ENCODE data around the gene PCNX4. TPM values are rescaled to one million over a fixed set of nuclear protein-coding genes. Genes with fewer than 3 reads are reported as not detected.
"Not testable (repeated sequence)": the region's sequence is repeated elsewhere in the genome, so short reads cannot be mapped to it uniquely, and the experiment has no call there.

The PCNX4 gene
- polyA plus RNA-seq, 4 donors = 3.0 to 45.0 (median 9.0) TPM

- WGBS, 3 donors = 57 to 81% (median 73%) methylated on average over 5 of the region's 5 CpGs
- no peak overlapping the region for H3K27ac ChIP-seq (ENCODE audit: low read depth in 1 of 3, low read length in 2 of 3)
- no peak for FAIRE-seq
Observed at GRCh38 chr14:60094306-60094897, 2.7 kb downstream of the PCNX4 start.

GRCh38 chr14:60095231-60095630 lies 3.5 kb downstream of the PCNX4 start:
- FAIRE-seq (no peak), DNase-seq (no peak)
- Histone ChIP-seq H3K27me3 (ENCODE audit: control insufficient read depth in 3 of 3, insufficient read depth in 3 of 3, low read length in 3 of 3) (no peaks in the 10 kb centered on the region), H3K4me3 (ENCODE audit: low read depth in 1 of 3, low read length in 3 of 3) (no peak overlapping the region), H3K27ac (ENCODE audit: low read depth in 1 of 3, low read length in 2 of 3) (no peak overlapping the region), H3K36me3 (ENCODE audit: control insufficient read depth in 3 of 3, insufficient read depth in 2 of 3, low read depth in 1 of 3, low read length in 3 of 3) (peaks cover 3 to 6% (median 3%) of the 10 kb centered on the region in 3 donors), H3K9me3 (ENCODE audit: control insufficient read depth in 2 of 2, insufficient read depth in 1 of 2, low read depth in 1 of 2, low read length in 1 of 2) (no peaks in the 10 kb centered on the region), H3K4me1 (ENCODE audit: control insufficient read depth in 3 of 3, insufficient read depth in 2 of 3, low read depth in 1 of 3, low read length in 2 of 3) (peaks cover 0 to 10% (median 0%) of the 10 kb centered on the region in 3 donors)

More at GRCh38 chr14:60094306-60094897, 2.7 kb downstream of the PCNX4 start:
- no peak for DNase-seq
- Histone ChIP-seq H3K9me3 (ENCODE audit: control insufficient read depth in 2 of 2, insufficient read depth in 1 of 2, low read depth in 1 of 2, low read length in 1 of 2) (no peaks in the 10 kb centered on the region), H3K27me3 (ENCODE audit: control insufficient read depth in 3 of 3, insufficient read depth in 3 of 3, low read length in 3 of 3) (no peaks in the 10 kb centered on the region), H3K4me3 (ENCODE audit: low read depth in 1 of 3, low read length in 3 of 3) (no peak overlapping the region), H3K36me3 (ENCODE audit: control insufficient read depth in 3 of 3, insufficient read depth in 2 of 3, low read depth in 1 of 3, low read length in 3 of 3) (peaks cover 3 to 6% (median 3%) of the 10 kb centered on the region in 3 donors), H3K4me1 (ENCODE audit: control insufficient read depth in 3 of 3, insufficient read depth in 2 of 3, low read depth in 1 of 3, low read length in 2 of 3) (peaks cover 0 to 10% (median 0%) of the 10 kb centered on the region in 3 donors)

GRCh38 chr14:60095781-60096450 lies 4.2 kb downstream of the PCNX4 start:
- no peak overlapping the region for H3K27ac ChIP-seq (ENCODE audit: low read depth in 1 of 3, low read length in 2 of 3)
- H3K36me3 ChIP-seq (ENCODE audit: control insufficient read depth in 3 of 3, insufficient read depth in 2 of 3, low read depth in 1 of 3, low read length in 3 of 3) = peaks cover 3 to 6% (median 3%) of the 10 kb centered on the region in 3 donors
- FAIRE-seq (no peak), DNase-seq (peak in 1 of 2 donors; percentile 37)
- H3K27me3 ChIP-seq (ENCODE audit: control insufficient read depth in 3 of 3, insufficient read depth in 3 of 3, low read length in 3 of 3) = no peaks in the 10 kb centered on the region
- 49 to 53% (median 50%) methylated on average over 3 of the region's 3 CpGs for WGBS, 3 donors
- no peak overlapping the region for H3K4me3 ChIP-seq (ENCODE audit: low read depth in 1 of 3, low read length in 3 of 3)
- peaks cover 0 to 10% (median 0%) of the 10 kb centered on the region in 3 donors for H3K4me1 ChIP-seq (ENCODE audit: control insufficient read depth in 3 of 3, insufficient read depth in 2 of 3, low read depth in 1 of 3, low read length in 2 of 3)
- no peaks in the 10 kb centered on the region for H3K9me3 ChIP-seq (ENCODE audit: control insufficient read depth in 2 of 2, insufficient read depth in 1 of 2, low read depth in 1 of 2, low read length in 1 of 2)

- DNase-seq (no peak), FAIRE-seq (no peak)
- H3K27ac ChIP-seq (ENCODE audit: low read depth in 1 of 3, low read length in 2 of 3) = no peak overlapping the region
- peaks cover 0 to 10% (median 0%) of the 10 kb centered on the region in 3 donors for H3K4me1 ChIP-seq (ENCODE audit: control insufficient read depth in 3 of 3, insufficient read depth in 2 of 3, low read depth in 1 of 3, low read length in 2 of 3)
- 93 to 99% (median 95%) methylated on average over 6 of the region's 6 CpGs for WGBS, 3 donors
- H3K27me3 ChIP-seq (ENCODE audit: control insufficient read depth in 3 of 3, insufficient read depth in 3 of 3, low read length in 3 of 3) = no peaks in the 10 kb centered on the region
- no peak overlapping the region for H3K4me3 ChIP-seq (ENCODE audit: low read depth in 1 of 3, low read length in 3 of 3)
- no peaks in the 10 kb centered on the region for H3K9me3 ChIP-seq (ENCODE audit: control insufficient read depth in 2 of 2, insufficient read depth in 1 of 2, low read depth in 1 of 2, low read length in 1 of 2)
- H3K36me3 ChIP-seq (ENCODE audit: control insufficient read depth in 3 of 3, insufficient read depth in 2 of 3, low read depth in 1 of 3, low read length in 3 of 3) = peaks cover 3 to 6% (median 3%) of the 10 kb centered on the region in 3 donors
Observed at GRCh38 chr14:60097974-60098373, 6.3 kb downstream of the PCNX4 start.

- not testable (repeated sequence) for H3K9me3 ChIP-seq (ENCODE audit: control insufficient read depth in 2 of 2, insufficient read depth in 1 of 2, low read depth in 1 of 2, low read length in 1 of 2); H3K36me3 ChIP-seq (ENCODE audit: control insufficient read depth in 3 of 3, insufficient read depth in 2 of 3, low read depth in 1 of 3, low read length in 3 of 3); FAIRE-seq; H3K27me3 ChIP-seq (ENCODE audit: control insufficient read depth in 3 of 3, insufficient read depth in 3 of 3, low read length in 3 of 3); H3K27ac ChIP-seq (ENCODE audit: low read depth in 1 of 3, low read length in 2 of 3); H3K4me1 ChIP-seq (ENCODE audit: control insufficient read depth in 3 of 3, insufficient read depth in 2 of 3, low read depth in 1 of 3, low read length in 2 of 3); DNase-seq; H3K4me3 ChIP-seq (ENCODE audit: low read depth in 1 of 3, low read length in 3 of 3)
- 94 to 97% (median 95%) methylated on average over 7 of the region's 7 CpGs for WGBS, 3 donors
Observed at GRCh38 chr14:60099855-60100254, 8.1 kb downstream of the PCNX4 start.

- Histone ChIP-seq H3K4me3 (ENCODE audit: low read depth in 1 of 3, low read length in 3 of 3) (no peak overlapping the region), H3K27me3 (ENCODE audit: control insufficient read depth in 3 of 3, insufficient read depth in 3 of 3, low read length in 3 of 3) (no peaks in the 10 kb centered on the region), H3K4me1 (ENCODE audit: control insufficient read depth in 3 of 3, insufficient read depth in 2 of 3, low read depth in 1 of 3, low read length in 2 of 3) (no peaks in the 10 kb centered on the region), H3K9me3 (ENCODE audit: control insufficient read depth in 2 of 2, insufficient read depth in 1 of 2, low read depth in 1 of 2, low read length in 1 of 2) (no peaks in the 10 kb centered on the region), H3K27ac (ENCODE audit: low read depth in 1 of 3, low read length in 2 of 3) (no peak overlapping the region), H3K36me3 (ENCODE audit: control insufficient read depth in 3 of 3, insufficient read depth in 2 of 3, low read depth in 1 of 3, low read length in 3 of 3) (peaks cover 3 to 6% (median 3%) of the 10 kb centered on the region in 3 donors)
- no peak for FAIRE-seq
- no peak for DNase-seq
- WGBS, 3 donors = 91 to 93% (median 93%) methylated on average over 1 of the region's 1 CpG
Observed at GRCh38 chr14:60101786-60102185, 10.1 kb downstream of the PCNX4 start.

GRCh38 chr14:60102389-60102788 lies 10.7 kb downstream of the PCNX4 start:
- no peaks in the 10 kb centered on the region for H3K9me3 ChIP-seq (ENCODE audit: control insufficient read depth in 2 of 2, insufficient read depth in 1 of 2, low read depth in 1 of 2, low read length in 1 of 2)
- no peak overlapping the region for H3K27ac ChIP-seq (ENCODE audit: low read depth in 1 of 3, low read length in 2 of 3)
- H3K27me3 ChIP-seq (ENCODE audit: control insufficient read depth in 3 of 3, insufficient read depth in 3 of 3, low read length in 3 of 3) = no peaks in the 10 kb centered on the region
- H3K36me3 ChIP-seq (ENCODE audit: control insufficient read depth in 3 of 3, insufficient read depth in 2 of 3, low read depth in 1 of 3, low read length in 3 of 3) = peaks cover 3 to 6% (median 3%) of the 10 kb centered on the region in 3 donors
- no peak overlapping the region for H3K4me3 ChIP-seq (ENCODE audit: low read depth in 1 of 3, low read length in 3 of 3)
- DNase-seq (no peak), FAIRE-seq (no peak)
- WGBS, 3 donors = 56 to 83% (median 73%) methylated on average over 2 of the region's 2 CpGs
- no peaks in the 10 kb centered on the region for H3K4me1 ChIP-seq (ENCODE audit: control insufficient read depth in 3 of 3, insufficient read depth in 2 of 3, low read depth in 1 of 3, low read length in 2 of 3)

GRCh38 chr14:60106339-60106738 lies 14.6 kb downstream of the PCNX4 start:
- 58 to 81% (median 73%) methylated on average over 2 of the region's 2 CpGs for WGBS, 3 donors
- Histone ChIP-seq H3K9me3 (ENCODE audit: control insufficient read depth in 2 of 2, insufficient read depth in 1 of 2, low read depth in 1 of 2, low read length in 1 of 2) (no peaks in the 10 kb centered on the region), H3K4me1 (ENCODE audit: control insufficient read depth in 3 of 3, insufficient read depth in 2 of 3, low read depth in 1 of 3, low read length in 2 of 3) (no peaks in the 10 kb centered on the region), H3K27ac (ENCODE audit: low read depth in 1 of 3, low read length in 2 of 3) (no peak overlapping the region), H3K36me3 (ENCODE audit: control insufficient read depth in 3 of 3, insufficient read depth in 2 of 3, low read depth in 1 of 3, low read length in 3 of 3) (peaks cover 0 to 3% (median 2%) of the 10 kb centered on the region in 3 donors), H3K4me3 (ENCODE audit: low read depth in 1 of 3, low read length in 3 of 3) (no peak overlapping the region), H3K27me3 (ENCODE audit: control insufficient read depth in 3 of 3, insufficient read depth in 3 of 3, low read length in 3 of 3) (no peaks in the 10 kb centered on the region)
- FAIRE-seq (no peak), DNase-seq (no peak)

All from small intestine (tissue), 7 donors.